Measurements from ENCODE around the gene SYTL3.

SYTL3 gene

DNA sequence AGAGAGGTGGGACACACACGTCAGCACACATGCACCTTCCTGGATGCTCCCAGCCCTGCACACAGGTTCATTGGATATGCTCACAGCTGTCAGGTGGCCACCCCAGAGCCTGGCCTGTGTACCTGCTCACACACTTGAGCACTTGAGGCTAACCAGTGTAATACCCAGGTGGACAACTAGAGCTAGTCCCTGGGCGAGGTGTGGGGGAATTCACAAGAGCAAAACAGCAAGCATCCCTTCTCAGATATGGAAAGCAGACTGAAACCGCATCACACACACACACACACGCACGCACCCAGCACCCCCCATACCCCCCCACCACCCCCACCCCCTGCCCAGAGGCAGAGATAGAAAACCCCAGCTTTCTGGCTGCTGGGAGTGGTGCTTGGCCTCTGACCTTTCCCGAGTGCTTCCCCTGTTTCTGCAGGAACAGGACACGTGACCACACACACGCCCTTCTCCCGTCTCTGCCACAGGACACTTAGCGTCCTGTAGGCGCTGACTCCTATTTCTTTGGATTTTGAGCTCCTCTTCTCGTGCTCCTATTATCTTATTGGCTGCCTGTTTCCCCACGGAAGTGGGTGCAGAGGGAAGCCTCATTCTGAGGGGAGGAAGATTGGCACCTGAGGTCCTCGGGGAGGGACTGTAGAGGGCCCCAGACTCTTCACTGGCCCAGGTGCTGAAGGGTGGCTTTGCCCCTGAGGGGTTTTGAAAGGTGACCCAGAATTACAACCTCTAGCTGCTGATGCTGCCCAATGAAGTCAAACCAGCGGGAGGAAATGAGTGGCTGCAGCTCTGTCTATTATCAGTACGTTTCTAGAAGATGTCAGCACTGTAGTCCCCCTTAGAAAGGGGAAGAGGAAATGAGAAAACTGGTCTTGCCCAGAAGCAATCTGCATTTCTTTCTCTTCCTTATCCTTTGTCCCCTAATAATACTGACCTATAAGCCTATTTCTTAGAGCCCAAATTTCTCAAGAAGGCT is 65.8 kb downstream of the SYTL3 start:
- TF ChIP-seq, protein P1, sequence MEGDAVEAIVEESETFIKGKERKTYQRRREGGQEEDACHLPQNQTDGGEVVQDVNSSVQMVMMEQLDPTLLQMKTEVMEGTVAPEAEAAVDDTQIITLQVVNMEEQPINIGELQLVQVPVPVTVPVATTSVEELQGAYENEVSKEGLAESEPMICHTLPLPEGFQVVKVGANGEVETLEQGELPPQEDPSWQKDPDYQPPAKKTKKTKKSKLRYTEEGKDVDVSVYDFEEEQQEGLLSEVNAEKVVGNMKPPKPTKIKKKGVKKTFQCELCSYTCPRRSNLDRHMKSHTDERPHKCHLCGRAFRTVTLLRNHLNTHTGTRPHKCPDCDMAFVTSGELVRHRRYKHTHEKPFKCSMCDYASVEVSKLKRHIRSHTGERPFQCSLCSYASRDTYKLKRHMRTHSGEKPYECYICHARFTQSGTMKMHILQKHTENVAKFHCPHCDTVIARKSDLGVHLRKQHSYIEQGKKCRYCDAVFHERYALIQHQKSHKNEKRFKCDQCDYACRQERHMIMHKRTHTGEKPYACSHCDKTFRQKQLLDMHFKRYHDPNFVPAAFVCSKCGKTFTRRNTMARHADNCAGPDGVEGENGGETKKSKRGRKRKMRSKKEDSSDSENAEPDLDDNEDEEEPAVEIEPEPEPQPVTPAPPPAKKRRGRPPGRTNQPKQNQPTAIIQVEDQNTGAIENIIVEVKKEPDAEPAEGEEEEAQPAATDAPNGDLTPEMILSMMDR (conservative IDR thresholded peaks at IDR 0.05; ENCODE audit: control insufficient read depth, insufficient read depth, low read depth, low read length), result no peak
- DNase-seq (ENCODE audit: low read depth), result no peak
- H3K4me3 ChIP-seq (ENCODE audit: control insufficient read depth, low read depth, low read length), result no peak overlapping the region

DNA sequence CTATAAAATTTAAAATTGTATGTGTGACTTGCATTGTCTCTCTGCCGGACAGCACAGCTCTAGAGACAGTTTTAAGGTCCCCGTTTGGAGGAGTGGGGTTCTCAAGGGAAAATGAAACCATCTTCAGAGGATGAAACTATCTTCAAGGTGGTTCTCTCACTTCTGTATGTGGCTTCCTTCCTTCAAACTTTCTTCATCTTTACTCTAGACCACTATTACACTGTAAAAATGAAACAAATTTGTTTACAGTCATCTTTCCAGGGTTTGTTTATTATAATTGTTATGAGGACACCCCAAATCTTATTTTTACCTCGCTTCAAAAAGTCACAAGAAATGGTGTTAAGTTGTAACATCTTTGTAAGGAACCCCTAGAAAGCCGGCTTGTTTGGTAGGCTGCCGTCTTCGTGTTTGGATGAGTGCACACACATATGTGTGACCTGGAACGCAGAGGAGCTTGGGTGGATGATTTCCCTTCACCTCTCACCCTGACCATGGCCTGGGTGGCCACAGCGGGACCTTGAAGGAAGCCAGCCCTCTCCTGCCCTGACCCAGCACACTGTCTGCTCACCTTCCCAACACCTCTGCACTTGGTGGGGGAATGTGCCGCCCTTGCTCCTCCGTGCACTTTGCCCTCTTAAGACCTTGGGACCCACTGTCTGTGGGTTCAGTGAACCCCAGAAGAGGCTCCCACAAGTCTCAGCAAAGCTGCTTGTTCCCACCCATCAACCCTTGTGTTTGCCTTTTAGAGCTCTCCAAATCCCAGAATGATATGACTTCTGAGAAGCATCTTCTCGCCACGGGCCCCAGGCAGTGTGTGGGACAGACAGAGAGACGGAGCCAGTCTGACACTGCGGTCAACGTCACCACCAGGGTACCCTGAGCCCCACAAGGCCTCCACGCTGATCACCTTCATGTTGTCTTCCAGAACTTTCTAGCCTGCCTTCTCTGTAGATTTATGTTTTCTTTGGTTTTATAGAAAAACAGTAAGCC is 67.8 kb downstream of the SYTL3 start:
- TF ChIP-seq, protein P1 (conservative IDR thresholded peaks at IDR 0.05; ENCODE audit: control insufficient read depth, insufficient read depth, low read depth, low read length), result no peak
- H3K4me3 ChIP-seq (ENCODE audit: control insufficient read depth, low read depth, low read length), result no peak overlapping the region
- no peak for DNase-seq (ENCODE audit: low read depth)

DNA sequence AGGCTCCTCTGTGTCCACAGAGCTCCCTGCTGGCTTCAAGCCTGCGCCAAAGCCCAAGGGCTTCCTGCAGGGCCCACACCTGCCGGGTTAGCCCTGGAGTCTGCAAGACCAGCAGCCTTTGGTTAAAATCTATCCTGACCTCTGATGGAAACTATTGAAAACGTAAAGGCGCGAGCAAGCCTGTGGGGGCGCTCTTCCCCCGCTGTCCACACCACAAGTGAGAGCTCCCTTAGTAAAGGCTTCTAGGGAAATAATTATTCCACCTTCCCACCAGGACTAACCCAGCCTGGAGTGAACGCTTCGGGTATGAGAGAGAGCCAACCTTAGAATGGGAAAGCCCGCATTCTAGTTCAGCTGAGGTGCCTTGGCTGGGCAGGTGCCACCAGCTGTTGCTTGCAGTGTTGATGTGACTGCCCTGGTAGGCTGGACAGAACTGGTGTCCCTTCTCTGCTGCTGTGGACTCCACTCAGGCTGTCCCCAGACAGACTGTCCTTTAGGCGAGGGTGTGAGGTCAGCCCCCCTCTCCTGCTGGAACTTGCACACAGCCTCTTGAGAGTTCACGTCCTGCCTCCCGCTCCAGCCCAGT is 68.7 kb downstream of the SYTL3 start:
- TF ChIP-seq, protein P1 (conservative IDR thresholded peaks at IDR 0.05; ENCODE audit: control insufficient read depth, insufficient read depth, low read depth, low read length), result peak; percentile 52
- no peak overlapping the region for H3K4me3 ChIP-seq (ENCODE audit: control insufficient read depth, low read depth, low read length)
- DNase-seq (ENCODE audit: low read depth), result no peak

DNA sequence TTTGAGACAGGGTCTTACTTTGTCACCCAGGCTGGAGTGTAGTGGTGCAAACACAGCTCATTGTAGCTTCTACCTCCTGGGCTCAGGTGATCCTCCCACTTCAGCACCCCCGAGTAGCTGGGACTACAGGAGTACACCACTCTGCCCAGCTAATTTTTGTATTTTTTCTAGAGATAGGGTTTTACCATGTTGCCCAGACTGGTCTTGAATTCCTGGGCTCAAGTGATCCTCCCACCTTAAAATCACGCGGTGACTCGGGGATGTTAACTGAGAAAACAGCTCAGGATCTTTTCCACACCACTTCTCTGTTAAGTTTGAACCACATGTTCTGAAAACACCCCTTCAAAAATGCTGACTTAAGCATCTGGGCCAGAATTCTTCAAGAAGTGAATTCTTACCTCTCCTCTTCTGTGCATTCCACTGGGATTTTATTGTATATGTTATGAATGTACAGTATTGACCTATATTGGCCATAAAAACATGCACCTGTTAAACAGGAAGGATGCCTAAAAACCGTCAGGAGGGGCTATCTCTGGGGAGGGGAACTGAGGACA is 72.4 kb downstream of the SYTL3 start:
- DNase-seq (ENCODE audit: low read depth), result no peak
- TF ChIP-seq, protein P1 (conservative IDR thresholded peaks at IDR 0.05; ENCODE audit: control insufficient read depth, insufficient read depth, low read depth, low read length), result no peak
- no peak overlapping the region for H3K4me3 ChIP-seq (ENCODE audit: control insufficient read depth, low read depth, low read length)

DNA sequence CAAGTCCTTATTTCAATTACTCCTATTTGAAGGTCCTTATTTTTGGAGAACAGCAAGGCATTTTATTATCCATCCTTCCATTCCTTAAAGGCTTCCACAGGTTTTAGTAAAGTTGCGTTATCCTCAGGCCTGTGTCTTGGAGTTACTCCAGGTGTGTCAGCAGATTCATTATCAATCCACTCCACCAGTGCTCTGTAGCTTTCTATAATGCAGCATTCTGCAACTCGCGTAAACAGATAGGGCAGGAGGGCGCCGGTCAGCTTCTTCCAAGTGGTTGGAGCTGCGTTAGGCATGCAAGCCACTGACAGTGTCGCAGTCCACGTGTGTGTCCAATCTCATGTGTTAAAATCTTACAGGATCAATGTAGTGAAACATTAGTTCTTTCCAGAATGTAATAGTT is 75.8 kb downstream of the SYTL3 start:
- no peak for DNase-seq (ENCODE audit: low read depth)
- TF ChIP-seq, protein P1 (conservative IDR thresholded peaks at IDR 0.05; ENCODE audit: control insufficient read depth, insufficient read depth, low read depth, low read length), result no peak
- H3K4me3 ChIP-seq (ENCODE audit: control insufficient read depth, low read depth, low read length), result no peak overlapping the region

Data from fibroblast of mammary gland (primary cell).